Fibroblast of the aortic adventitia (primary cell): ENCODE measurements around the gene TCN1. TPM values are rescaled to one million over a fixed set of nuclear protein-coding genes. Genes with fewer than 3 reads are reported as not detected.
"Not testable (repeated sequence)": the region's sequence is repeated elsewhere in the genome, so short reads cannot be mapped to it uniquely, and the experiment has no call there.

Experiments used
- DNase-seq: peaks from one replicate; pipeline ENCODE4 v3.0.0-alpha.2; 2010; ENCODE audit warnings: low read depth
- H3K4me3 ChIP-seq: 2 replicates; pipeline ENCODE4 v1.5.1; 2011; ENCODE audit warnings: low read depth, mild to moderate bottlenecking, control low read depth, low read length, moderate library complexity
- CTCF ChIP-seq: IDR thresholded peaks from 2 replicates; pipeline ENCODE4 v1.5.1; 2011; ENCODE audit warnings: mild to moderate bottlenecking, low read length, control low read depth, inconsistent platforms; ENCODE audit not compliant: insufficient read depth
- total RNA-seq: library from RNA; depleted of rRNA; stranded (reverse); fragments of >200 nt; gene quantifications from 2 replicates; pipeline ENCODE4 v1.2.3, GENCODE V29; 2012; ENCODE audit warnings: low replicate concordance

TCN1 gene
- total RNA-seq, 1 donor, result not detected

GRCh38 chr11:59894616-59895015 lies 28.3 kb upstream of the TCN1 start:
- no peak overlapping the region for H3K4me3 ChIP-seq
- TF ChIP-seq CTCF, result no peak
- no peak for DNase-seq

DNA sequence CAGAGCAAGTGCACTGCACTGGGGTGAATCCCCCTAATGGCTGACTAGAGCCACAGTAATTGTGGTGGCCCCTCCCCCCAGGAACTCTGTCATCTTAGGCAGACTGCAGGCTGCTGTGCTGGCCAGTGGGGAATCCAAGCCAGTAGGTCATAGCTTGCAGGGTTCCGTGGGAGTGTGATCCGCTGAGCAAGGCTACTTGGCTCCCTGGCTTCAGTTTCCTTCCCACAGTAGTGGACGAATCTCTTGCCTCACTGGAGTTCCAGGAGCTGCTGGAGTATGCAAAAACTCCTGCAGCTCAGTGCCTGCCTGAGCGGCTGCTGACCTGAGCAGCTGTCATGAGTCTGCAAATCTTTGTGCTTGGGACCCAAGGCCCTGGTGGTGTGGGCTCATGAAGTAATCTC lies 25.5 kb upstream of the TCN1 start:
- no peak for TF ChIP-seq CTCF
- no peak for DNase-seq
- no peak overlapping the region for H3K4me3 ChIP-seq

GRCh38 chr11:59887156-59887555 lies 20.9 kb upstream of the TCN1 start:
- not testable (repeated sequence) for H3K4me3 ChIP-seq, DNase-seq

DNA sequence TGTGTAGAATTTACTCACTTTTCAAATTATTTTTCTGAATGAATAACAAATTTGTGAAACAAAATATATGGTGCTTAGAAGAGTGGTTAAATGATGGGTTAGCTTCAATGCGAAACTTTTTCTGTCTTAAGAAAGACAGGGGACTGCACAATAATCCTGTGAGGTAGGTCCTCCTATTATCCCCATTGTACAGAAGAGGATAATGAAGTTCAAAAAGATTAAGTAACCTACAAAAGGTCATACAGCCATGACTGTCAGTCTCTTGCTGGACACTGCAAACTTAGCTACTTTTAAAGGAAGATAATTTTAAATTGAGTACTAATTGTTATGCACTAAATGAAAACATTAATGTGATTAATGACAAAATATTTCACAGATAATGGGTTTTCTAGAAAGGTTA lies 17.3 kb upstream of the TCN1 start:
- TF ChIP-seq CTCF, result no peak
- no peak for DNase-seq
- H3K4me3 ChIP-seq, result no peak overlapping the region

GRCh38 chr11:59879567-59879966 lies 13.3 kb upstream of the TCN1 start:
- DNase-seq, result no peak
- no peak overlapping the region for H3K4me3 ChIP-seq
- TF ChIP-seq CTCF, result no peak

DNA sequence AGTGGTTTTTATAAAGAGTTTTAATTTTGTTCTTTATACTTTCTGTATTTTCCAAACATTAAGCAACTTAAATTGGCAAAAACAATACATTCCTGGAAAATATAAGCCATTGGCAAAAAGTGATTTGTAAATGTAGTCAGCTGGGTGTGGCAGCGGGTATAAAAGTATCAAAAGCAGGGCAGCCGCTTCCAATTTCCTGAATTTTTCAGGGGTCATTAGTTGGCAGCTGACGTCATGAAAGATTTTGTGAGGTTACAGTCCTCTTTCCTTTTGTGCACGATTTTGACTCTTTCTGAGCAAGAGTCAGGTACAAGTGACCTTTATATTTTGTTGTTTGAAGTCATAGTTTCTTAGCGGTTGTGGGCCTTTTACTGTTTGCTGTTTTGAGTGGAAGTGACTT lies 12.3 kb upstream of the TCN1 start, which contains the start of gene OOSP3:
Gene OOSP3, plus strand, starts transcription at position 208 of the 400 bp plus-strand sequence. Its CDS starts 27 bp downstream, at position 235.
- no peak for DNase-seq
- no peak for TF ChIP-seq CTCF
- H3K4me3 ChIP-seq, result no peak within 1 kb of the TSS

GRCh38 chr11:59877784-59878183 lies 11.5 kb upstream of the TCN1 start:
- no peak for DNase-seq
- no peak overlapping the region for H3K4me3 ChIP-seq
- no peak for TF ChIP-seq CTCF

GRCh38 chr11:59877325-59877724 lies 11.0 kb upstream of the TCN1 start:
- H3K4me3 ChIP-seq, result no peak overlapping the region
- no peak for TF ChIP-seq CTCF
- no peak for DNase-seq
